Sigmoid colon (tissue), 7 donors: ENCODE measurements around the gene RUNDC3A. TPM values are rescaled to one million over a fixed set of nuclear protein-coding genes. Genes with fewer than 3 reads are reported as not detected.

Experiments
- DNase-seq: peaks from one replicate; pipeline ENCODE4 v3.0.0-alpha.2; 2019
- H3K27ac ChIP-seq, 4 donors: fragments of 200-600 bp; sonication (generic); one replicate each; pipeline ENCODE4 v1.5.1; 2016 to 2019; ENCODE audit warnings: mild to moderate bottlenecking in 1 of 4
- H3K27me3 ChIP-seq, 3 donors: fragments of 200-600 bp; sonication (generic); one replicate each; pipeline ENCODE4 v1.5.1; 2019; ENCODE audit warnings: mild to moderate bottlenecking in 1 of 3
- H3K36me3 ChIP-seq, 4 donors: fragments of 200-600 bp; sonication (generic); one replicate each; pipeline ENCODE4 v1.5.1; 2016 to 2019
- H3K4me1 ChIP-seq, 4 donors: fragments of 200-600 bp; sonication (generic); one replicate each; pipeline ENCODE4 v1.5.1; 2017 to 2019
- H3K4me3 ChIP-seq, 4 donors: fragments of 200-600 bp; sonication (generic); one replicate each; pipeline ENCODE4 v1.5.1; 2017 to 2019; ENCODE audit warnings: mild to moderate bottlenecking in 2 of 4, moderate library complexity in 1 of 4
- H3K9me3 ChIP-seq, 4 donors: fragments of 200-600 bp in 3 of 4; sonication (generic) in 3 of 4; one replicate each; pipeline versions ENCODE4 v1.5.1 to v1.6.1; 2013 to 2019
- CTCF ChIP-seq, 4 experiments: fragments of 450-650 bp in 3 of 4; fragments of 200-600 bp in 1 of 4; IDR thresholded peaks; one replicate each; pipeline ENCODE4 v1.5.1; 2016 to 2019; ENCODE audit warnings: antibody characterized with exemption in 4 of 4, mild to moderate bottlenecking in 3 of 4, moderate library complexity in 2 of 4
- EP300 ChIP-seq, 4 donors: sonication (generic); formaldehyde crosslinking; IDR thresholded peaks; one replicate each; pipeline ENCODE4 v1.6.1; 2017; ENCODE audit warnings: antibody characterized with exemption in 4 of 4
- POLR2A ChIP-seq, 2 donors: fragments of 450-650 bp; IDR thresholded peaks; one replicate each; pipeline ENCODE4 v1.6.1; 2016; ENCODE audit warnings: antibody characterized with exemption in 2 of 2, mild to moderate bottlenecking in 2 of 2, moderate library complexity in 2 of 2
- POLR2AphosphoS5 ChIP-seq, 4 donors: sonication (generic); formaldehyde crosslinking; IDR thresholded peaks; one replicate each; pipeline ENCODE4 v1.6.1; 2017; ENCODE audit warnings: antibody characterized with exemption in 4 of 4
- WGBS, 2 donors: extraction: QIAGEN DNeasy Blood & Tissue Kit; methylation state at CpG; one replicate each; pipeline ENCODE4 v1.1.7; 2013; 5-methylcytosine and 5-hydroxymethylcytosine counted together
- intact Hi-C: fragments of 100-400 bp; cut with DNase I; formaldehyde crosslinking; loops from one replicate; pipeline ENCODE4 v1.15.1; 2023
- polyA plus RNA-seq, 3 donors: library from polyadenylated mRNA; stranded (reverse); fragments of 200-250 nt; gene quantifications; one replicate each; pipeline ENCODE4 v1.2.3, GENCODE V29; 2013
- total RNA-seq, 4 donors: library from RNA; depleted of rRNA; stranded (reverse); fragments of >200 nt; gene quantifications; one replicate each; pipeline ENCODE4 v1.1.0, GENCODE V29; 2016
- donor health status: healthy with polysubstance abuse.
- donor health status: Bipolar disorder and iron deficiency.
- donor health status: healthy.

The RUNDC3A gene
- total and polyA plus RNA-seq, 7 donors: 0.46 to 10.5 (median 2.5) TPM

GRCh38 chr17:44351961-44352827 is 43.8 kb downstream of the RUNDC3A start:
- DNase-seq: no peak
- intact Hi-C loops: no loop called here
- peaks cover 0 to 43% (median 29%) of the 10 kb centered on the region in 4 donors for H3K36me3 ChIP-seq

GRCh38 chr17:44352828-44353671 is 44.6 kb downstream of the RUNDC3A start:
- Histone ChIP-seq H3K9me3 (no peaks in the 10 kb centered on the region), H3K4me1 (peaks cover 0 to 7% (median 6%) of the 10 kb centered on the region in 4 donors), H3K27ac (peak overlapping the region in 3 of 4 donors; percentile 44 to 58 (median 53)), H3K4me3 (peak overlapping the region in 3 of 4 donors; percentile 37 to 52 (median 50)), H3K27me3 (no peaks in the 10 kb centered on the region), H3K36me3 (peaks cover 0 to 43% (median 29%) of the 10 kb centered on the region in 4 donors)
- intact Hi-C loops: no loop called here
- TF ChIP-seq POLR2AphosphoS5 (IDR thresholded peaks at IDR 0.05): no peak
- no peak for TF ChIP-seq CTCF (IDR thresholded peaks at IDR 0.05)
- no peak for TF ChIP-seq EP300 (IDR thresholded peaks at IDR 0.05)
- TF ChIP-seq POLR2A (IDR thresholded peaks at IDR 0.05): no peak
- DNase-seq: no peak
- 52 to 56% methylated on average over 22 of the region's 22 CpGs for WGBS, 2 donors

More at GRCh38 chr17:44351961-44352827, 43.8 kb downstream of the RUNDC3A start:
- H3K9me3 ChIP-seq: no peaks in the 10 kb centered on the region
- WGBS, 2 donors: 88 to 89% methylated on average over 36 of the region's 36 CpGs
- no peak overlapping the region for H3K4me3 ChIP-seq
- no peak overlapping the region for H3K27ac ChIP-seq
- H3K27me3 ChIP-seq: no peaks in the 10 kb centered on the region
- TF ChIP-seq POLR2AphosphoS5 (IDR thresholded peaks at IDR 0.05) (no peak), POLR2A (IDR thresholded peaks at IDR 0.05) (no peak), EP300 (IDR thresholded peaks at IDR 0.05) (no peak), CTCF (IDR thresholded peaks at IDR 0.05) (no peak)
- H3K4me1 ChIP-seq: peaks cover 0 to 7% (median 6%) of the 10 kb centered on the region in 4 donors

- peaks cover 0 to 43% (median 29%) of the 10 kb centered on the region in 4 donors for H3K36me3 ChIP-seq
- DNase-seq: no peak
- H3K4me1 ChIP-seq: peaks cover 0 to 7% (median 6%) of the 10 kb centered on the region in 4 donors
- peak overlapping the region in 3 of 4 donors; percentile 37 to 52 (median 50) for H3K4me3 ChIP-seq
- TF ChIP-seq EP300 (IDR thresholded peaks at IDR 0.05) (no peak), CTCF (IDR thresholded peaks at IDR 0.05) (no peak), POLR2A (IDR thresholded peaks at IDR 0.05) (no peak), POLR2AphosphoS5 (IDR thresholded peaks at IDR 0.05) (no peak)
- no peaks in the 10 kb centered on the region for H3K27me3 ChIP-seq
- H3K9me3 ChIP-seq: no peaks in the 10 kb centered on the region
- 16 to 27% methylated on average over 98 of the region's 98 CpGs for WGBS, 2 donors
- peak overlapping the region in 3 of 4 donors; percentile 44 to 58 (median 53) for H3K27ac ChIP-seq
- intact Hi-C loops: no loop called here
Measured at GRCh38 chr17:44353672-44354331, 45.4 kb downstream of the RUNDC3A start.
